Activated CD4-positive, alpha-beta T cell treated with anti-CD3 and anti-CD28 coated beads, Interleukin-10, Interleukin-2, amounts not matched to agents 100 ng/mL and 50 ng/mL, durations not matched to agents 16 hours and 8 hours (primary cell): ENCODE results near the gene SYNGR4.
A peak's percentile ranks its signal among the peaks of the same experiment; 100 is the strongest.
"Not testable (repeated sequence)": the region's sequence is repeated elsewhere in the genome, so short reads cannot be mapped to it uniquely, and the experiment has no call there.

Source experiments
- DNase-seq: peaks from one replicate; pipeline ENCODE4 v3.0.0-alpha.2; 2020

Gene SYNGR4

DNA sequence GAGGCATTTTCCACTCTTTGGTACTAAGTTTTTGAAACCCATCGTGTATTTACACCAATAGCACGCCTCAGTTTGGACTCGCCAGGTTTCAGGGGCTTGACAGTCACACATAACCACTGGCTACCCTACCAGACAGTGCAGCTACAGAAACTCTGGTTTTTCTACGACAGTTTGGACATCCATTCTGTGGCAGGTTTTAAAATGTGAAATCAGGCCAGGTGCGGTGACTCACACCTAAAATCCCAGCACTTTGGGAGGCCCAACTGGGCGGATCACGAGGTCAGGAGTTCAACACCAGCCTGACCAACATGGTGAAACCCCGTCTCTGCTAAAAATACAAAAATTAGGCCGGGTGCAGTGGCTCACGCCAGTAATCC is 14.0 kb downstream of the SYNGR4 start:
- DNase-seq = no peak

DNA sequence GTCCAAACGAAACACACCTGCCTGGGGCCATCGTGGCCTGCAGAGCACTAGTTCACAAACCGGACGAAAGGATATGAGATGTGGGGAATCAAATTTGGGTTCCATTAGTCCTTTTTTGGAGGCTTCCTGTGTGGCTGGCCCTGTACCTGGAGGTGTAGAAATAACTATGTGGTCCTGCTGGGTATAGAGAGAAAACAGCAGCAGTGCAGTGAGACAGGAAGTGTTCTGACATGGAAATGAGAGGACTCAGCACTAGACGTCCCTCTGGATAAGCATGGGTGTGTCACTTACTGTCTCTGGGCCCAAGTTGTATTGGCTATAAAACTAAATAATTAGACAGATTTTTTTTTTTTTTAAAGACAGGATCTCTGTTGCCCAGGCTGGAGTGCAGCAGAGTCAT is 14.9 kb downstream of the SYNGR4 start:
- no peak for DNase-seq

DNA sequence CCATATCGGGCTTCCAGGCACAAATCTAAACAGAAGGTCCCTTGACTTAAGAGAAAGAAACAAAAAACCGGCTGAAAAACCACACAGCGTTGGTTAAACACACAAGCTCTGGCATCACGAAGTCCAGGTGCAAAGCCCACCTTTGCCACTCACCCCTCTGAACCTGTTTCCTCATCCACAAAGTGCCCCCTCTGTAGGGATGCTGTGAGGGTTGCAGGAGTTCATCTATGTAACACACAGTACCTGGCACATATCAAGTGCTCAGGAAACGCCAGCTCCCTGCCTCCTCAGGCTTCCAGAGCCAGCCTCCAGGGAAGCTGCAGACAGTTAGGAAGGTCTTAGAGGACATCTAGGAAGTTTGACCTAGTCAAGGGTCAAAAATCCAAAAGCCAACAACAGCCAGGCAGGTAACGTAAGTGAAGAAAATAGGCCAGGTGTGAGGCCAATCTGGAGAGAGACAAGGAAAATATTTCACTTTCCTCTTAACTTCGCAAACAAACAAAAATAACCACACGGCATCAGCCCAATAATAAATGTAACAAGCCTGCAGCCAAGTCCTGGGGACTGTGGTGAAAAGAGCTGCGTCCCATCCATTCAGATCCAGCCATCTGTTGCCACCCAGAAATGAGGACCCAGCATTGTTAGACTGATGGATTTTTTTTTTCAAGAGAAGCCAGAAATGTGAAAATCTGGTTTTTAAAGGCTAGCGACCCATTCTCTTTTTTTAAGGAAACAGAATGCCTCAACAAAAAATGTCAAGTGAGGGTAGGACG is 17.2 kb downstream of the SYNGR4 start:
- no peak for DNase-seq

DNA sequence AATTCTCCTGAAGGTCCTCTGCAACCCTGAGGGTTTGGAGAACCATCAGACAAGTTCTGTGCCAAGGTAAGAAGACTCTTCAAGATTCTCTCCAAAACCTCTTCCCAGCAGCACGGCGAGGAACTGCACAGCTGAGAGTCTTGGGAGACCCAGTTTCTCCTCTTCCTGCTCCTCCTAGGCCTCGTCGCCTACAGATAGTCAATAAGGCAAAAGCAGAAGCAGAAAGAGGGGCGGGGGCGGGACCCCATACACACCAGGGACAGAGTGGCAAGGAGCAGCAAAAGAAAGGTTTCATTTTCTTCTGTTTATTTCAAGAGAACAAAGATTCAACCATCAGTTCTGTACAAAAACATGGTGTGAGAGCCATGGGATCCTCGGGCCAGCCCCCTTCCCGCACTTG is 18.1 kb downstream of the SYNGR4 start:
- no peak for DNase-seq

DNA sequence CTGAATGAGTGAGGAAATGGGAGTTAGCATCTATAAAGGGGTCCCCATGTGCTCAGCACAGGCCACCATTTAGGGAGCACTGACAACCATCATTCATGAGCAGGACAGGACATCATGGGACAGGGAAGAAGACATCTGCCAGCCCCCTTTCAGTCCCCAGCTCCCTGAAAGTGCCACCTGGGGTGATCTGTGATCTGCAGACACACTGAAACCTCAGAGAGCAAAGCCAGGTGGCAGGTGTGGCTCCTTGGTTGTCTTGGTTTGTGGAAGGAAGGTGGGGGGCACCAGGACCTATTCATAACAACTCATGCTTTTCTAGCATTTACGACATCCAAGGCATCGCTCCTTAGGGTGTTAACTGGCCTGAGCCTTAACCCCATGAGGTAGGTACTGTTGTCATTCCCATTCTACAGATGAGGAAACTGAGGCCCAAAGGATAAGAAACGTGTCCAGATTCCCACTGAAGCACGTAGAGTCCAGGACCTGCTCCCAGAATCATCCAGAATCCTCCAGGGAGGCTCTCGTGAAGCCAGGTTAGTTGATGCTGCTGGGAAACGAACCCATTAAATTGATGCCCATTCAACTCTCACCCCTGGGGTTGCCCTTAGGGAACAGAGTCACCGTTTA is 21.4 kb downstream of the SYNGR4 start:
- no peak for DNase-seq

DNA sequence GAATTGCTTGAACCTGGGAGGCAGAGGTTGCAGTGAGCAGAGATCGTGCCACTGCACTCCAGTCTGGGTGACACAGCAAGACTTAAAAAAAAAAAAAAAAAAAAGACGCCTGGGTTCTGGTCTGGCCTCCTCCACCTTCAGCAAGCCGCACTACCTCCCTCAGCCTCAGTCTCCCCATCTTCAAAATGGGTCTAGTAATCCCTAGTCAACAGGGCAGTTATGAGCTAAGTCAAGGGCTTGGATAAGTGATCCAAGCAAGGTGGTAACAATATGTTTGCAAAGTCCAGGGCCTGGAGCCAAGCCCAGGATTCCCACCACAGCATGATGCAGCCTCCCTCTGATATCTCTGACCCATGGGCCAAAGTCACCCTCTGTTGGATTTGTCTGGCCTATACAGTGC is 22.8 kb downstream of the SYNGR4 start:
- no peak for DNase-seq

DNA sequence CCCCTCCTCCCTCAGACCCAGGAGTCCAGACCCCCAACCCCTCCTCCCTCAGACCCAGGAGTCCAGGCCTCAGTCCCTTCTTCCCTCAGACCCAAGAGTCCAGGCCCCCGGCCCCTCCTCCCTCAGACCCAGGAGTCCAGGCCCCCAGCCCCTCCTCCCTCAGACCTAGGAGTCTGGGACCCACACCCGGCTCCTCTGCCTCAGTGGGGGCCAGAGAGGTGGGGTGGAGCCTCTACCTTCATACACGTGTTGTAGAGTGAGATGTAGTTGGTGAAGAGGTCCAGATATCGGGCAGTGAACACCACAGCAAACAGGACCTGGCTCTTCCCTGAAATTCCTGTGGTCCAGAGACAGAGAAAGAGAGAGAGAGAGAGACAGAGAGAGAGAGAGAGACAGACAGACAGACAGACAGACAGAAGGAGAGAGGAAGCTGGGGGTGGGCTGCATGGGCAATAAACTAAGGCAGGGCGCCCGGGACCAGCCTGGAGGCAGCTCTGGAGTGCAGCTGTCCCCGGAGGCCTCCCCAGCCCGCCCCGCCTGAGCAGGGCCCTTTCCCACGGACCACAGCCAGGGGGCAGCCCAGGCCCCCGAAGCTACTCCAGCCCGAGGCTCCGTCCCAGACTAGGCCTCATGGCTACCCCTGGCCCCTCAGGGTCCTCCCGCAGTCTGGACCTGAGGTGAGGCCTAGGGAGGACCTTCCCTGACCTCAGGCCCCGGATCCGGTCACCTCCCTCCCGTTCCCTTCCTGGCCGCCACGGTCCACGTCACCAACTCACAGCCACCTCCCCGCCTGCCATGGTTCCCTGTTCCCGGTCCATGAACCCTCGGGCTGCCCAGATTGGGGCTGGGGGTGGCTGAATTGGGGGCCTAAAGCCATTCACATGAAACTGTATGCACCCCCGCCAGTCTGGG is 26.3 kb downstream of the SYNGR4 start:
- DNase-seq = peak; percentile 72

DNA sequence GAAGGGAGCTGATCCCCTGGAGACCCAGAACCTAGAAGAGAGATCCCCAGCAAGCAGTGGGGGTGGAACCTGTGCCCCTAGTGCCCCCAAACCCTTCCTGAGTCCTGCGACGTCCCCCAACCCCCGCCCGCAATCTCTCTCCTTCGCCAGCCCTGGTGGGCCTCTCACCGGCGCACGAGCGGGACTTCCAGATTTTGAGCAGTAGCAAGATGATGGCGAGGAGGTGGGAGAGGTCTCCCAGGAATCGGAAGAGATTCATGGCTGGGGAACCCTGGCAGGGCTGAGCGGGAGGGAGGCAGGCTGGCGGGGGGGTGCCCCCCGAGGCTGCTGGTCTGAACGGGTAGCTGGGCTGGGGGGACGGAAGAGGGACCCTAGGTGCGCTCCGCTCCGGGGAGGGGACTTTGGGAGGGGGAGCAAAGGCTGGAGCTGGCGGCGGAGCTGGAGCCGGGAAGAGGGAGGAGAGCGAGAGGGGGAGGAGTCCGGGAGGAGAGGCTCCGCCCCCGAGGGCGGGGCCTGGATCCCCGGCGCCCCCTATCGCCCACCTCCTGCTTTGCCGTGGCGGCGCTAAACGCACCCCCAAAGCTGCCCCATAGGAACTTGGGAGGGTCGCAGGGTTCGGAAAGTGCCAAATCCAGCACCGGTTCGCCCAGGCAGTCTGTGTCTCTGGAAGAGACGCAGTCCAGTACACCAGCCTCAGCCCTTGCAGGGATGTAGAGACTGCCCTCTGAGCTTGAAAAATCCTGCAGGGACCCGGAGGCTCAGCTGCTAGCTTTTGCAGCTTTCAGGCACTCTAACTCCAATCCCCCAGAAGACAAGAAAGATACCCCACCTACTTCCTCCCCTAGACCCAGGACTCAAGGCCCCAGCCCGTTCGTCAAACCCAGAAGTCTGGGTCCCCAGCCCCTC is 27.2 kb downstream of the SYNGR4 start, which contains the start of gene KDELR1:
KDELR1 (minus strand) TSS at position 452 of the 906 bp plus-strand sequence; CDS start at position 259, 193 bp downstream.
- DNase-seq = peak; percentile 79

DNA sequence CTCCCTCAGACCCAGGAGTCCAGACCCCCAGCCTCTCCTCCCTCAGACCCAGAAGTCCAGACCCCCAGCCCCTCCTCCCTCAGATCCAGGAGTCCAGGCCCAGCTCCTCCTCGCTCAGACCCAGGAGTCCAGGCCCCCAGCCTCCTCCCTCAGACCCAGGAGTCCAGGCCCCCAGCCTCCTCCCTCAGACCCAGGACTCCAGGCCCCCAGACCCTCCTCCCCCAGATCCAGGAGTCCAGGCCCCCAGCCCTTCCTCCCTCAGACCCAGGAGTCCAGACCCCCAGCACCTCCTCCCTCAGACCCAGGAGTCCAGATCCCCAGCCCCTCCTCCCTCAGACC is 27.8 kb downstream of the SYNGR4 start:
- not testable (repeated sequence) for DNase-seq

DNA sequence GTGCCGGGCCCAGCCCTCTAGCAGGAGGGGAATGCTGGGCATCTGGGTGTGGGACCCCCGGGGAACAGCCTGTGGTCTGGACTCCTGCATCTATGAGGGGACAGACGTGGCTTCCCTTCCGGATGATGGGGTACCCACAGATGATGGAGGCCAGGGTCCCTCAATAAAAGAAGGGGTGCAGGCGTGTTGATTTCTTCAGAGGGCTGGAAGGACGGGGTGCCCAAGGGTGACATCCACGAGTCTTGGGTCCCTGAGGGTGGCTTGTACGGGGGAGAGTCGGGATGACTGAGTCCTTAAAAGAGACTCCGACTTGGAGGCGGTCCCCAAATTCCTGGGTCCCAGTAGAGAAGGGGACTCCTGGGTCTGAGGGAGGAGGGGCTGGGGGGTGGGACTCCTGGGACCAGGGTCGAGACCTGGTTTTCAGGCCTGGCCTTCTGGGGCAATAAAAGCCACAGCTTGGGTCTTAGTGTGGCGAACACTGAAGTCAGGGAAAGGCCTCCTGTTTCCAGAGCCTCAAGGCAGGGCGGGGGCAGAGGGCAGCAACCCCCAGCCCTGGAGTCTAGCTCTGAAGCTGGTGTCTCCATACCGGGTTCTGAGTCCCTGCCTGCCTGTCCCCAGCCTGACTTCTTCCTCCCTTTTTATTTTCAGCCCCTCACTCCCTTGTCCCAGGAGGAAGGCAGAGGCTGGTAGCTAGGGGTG is 28.8 kb downstream of the SYNGR4 start:
- no peak for DNase-seq

DNA sequence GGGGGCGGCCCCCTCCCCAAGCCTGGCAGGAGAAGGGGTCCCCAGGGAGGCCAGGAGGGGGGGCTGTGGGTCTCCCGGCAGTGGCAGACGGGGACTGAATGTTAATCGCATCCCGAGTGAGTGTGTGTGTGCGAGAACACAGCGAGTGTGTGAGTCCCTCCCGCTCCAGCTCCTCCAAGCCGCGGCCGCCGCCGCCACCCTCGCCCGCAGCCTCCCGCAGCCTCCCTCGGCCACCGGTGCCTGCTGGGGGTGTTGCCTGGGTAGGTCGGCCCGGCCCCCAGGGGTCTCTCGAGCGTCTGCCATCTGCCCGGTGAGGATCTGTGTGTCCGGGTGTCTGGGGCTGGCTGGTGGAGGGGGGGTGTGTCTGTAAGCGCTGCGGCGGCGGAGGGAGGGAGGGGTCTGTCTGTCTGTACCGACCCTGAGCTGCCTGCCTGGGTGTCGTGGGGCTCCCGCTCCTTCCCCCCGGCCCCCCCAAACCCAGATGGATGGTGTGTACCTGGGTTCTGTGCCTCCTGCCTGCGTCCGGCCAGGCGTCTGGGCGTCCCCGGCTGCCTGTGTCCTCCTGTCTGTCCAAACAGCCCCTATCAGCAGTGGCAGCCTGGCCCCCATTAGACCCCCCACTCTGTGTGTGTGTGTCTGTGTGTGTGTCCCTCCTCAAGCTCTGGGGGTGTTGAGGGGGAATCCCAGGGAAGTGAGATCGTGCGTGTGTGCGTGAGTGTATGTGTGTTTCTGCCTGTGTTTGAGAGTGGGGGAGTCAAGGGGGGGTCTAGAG is 29.6 kb downstream of the SYNGR4 start, which contains the start of gene GRIN2D:
GRIN2D (plus strand) TSS at position 110 of the 772 bp plus-strand sequence. CDS start 4,725 bp downstream, outside the sequence.
- no peak for DNase-seq

DNA sequence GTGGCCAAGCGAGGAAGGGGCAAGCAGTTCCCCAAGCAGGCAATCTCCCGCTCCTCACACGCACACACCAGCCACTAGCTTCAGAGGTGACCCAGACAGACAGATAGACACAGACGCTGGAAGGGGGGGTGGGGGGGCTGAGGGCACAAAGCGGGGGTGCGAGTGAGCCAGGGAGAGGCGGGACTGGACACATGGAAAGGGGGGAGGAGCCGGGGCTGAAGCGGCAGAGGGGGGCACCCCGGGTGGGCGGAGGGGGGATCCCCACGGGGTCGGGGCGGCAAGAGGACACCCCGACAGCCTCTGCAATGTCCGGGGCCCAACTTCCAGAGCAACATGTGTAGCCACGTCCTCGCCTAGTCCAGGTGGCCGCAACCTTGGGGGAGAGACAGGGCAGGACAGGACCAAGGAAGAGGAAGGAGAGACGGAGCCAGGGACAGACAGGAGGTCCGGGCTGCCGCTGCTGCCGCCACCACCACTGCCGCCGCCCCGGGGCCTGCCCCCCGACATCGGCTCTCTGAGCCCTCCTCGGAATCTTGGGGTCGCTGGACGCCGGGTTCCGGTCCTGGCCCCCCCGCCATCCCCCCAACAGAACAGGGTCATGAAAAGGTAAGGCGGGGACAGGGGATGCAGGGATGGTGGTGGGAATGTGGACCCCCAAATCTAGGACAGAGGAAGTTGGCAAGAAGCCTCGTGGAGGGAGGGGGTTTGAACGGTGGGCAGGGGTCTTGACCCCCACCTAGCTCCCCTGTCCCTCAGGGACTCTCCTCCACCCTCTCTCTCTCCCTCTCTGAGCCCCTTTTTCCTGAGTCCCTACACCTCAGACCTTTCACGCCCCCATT is 30.4 kb downstream of the SYNGR4 start:
- DNase-seq = no peak

DNA sequence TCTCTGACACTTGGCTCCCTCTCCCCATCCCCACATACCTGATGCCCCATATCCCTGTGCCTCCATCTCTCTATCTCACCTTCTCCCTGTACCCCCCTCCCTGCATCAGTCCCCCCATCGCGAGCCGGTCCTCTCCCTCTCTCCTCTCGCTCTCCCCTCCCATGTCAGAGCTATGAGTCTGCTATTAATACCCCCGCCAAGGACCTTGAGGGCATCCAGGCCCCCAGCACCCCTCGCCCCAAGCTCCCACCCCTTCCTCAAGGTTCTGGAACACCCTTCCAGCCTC is 30.9 kb downstream of the SYNGR4 start:
- no peak for DNase-seq

DNA sequence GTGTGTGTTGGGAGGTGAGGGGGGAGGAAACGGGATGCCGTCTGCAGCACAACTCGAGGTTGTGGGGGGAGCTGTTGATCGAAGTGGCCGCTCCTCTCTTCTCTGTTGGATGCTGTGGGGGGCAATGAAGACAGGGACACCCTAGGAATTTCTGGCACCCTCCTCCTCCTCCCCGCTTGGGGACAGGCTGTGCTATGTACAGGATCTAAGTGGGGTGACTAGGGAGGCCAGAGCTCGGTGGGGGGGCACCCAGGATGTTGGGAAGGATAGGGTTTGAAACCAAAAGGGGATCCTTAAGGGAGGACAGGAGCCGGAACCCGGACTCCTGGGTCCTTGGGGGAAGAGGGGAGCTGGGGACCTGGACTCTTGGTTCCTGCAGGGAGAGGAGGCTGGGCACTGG is 31.3 kb downstream of the SYNGR4 start:
- no peak for DNase-seq

DNA sequence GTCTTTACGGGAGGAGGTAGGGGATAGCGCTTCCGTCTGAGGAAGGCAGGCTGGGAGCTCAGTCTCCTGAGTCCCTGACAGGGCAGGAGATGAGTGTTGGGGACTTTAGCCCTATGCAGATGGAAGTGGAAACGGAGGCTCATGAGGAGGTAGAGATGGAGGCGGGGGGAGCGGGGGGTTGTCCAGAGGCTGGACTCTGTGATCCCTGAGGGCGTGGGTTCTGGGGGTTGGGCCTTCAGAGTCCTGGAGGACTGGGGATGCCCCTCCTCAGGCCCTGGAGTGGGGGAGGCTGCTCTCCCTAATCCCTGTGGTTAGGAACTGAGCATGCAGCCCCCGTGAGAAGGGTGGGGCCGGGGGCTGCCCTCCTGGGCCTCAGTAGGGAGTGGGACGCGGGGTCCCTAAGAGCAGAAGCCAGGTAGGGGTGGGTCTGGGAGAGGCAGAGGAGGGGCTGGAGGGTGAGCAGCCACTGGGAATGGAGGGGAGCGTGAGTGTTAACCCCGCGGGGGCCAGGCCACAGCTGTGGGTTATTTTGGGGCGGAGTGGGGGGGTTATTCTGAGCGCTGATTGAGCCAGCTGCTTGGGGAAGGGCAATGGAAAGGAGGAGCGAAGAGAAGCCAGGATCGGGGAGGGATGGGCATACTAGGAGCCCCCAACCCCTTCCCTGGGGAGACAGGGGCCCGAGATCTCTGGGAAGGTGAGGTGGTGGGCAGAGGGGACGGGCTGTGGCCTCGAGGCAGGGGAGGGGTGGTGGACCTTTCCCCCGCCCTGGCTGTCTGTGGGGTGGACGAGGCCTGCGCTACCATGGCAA is 32.1 kb downstream of the SYNGR4 start:
- no peak for DNase-seq

DNA sequence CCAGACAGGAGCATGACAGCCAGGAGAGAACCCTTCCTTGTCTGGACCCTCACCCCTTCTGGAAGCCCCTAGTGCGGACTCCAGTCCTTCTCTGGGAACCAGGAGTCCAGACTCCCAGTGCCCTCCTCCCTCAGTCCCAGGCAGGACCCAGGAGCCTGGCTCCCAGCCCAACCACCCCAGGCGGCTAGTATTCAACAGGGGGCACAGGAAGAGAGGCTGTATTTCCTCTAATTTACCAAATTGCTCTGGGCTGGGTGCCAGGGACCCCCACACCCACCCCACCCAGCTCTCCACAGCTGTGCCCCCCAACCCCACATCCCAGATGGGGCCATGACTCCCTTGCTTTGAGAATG is 32.6 kb downstream of the SYNGR4 start:
- no peak for DNase-seq

DNA sequence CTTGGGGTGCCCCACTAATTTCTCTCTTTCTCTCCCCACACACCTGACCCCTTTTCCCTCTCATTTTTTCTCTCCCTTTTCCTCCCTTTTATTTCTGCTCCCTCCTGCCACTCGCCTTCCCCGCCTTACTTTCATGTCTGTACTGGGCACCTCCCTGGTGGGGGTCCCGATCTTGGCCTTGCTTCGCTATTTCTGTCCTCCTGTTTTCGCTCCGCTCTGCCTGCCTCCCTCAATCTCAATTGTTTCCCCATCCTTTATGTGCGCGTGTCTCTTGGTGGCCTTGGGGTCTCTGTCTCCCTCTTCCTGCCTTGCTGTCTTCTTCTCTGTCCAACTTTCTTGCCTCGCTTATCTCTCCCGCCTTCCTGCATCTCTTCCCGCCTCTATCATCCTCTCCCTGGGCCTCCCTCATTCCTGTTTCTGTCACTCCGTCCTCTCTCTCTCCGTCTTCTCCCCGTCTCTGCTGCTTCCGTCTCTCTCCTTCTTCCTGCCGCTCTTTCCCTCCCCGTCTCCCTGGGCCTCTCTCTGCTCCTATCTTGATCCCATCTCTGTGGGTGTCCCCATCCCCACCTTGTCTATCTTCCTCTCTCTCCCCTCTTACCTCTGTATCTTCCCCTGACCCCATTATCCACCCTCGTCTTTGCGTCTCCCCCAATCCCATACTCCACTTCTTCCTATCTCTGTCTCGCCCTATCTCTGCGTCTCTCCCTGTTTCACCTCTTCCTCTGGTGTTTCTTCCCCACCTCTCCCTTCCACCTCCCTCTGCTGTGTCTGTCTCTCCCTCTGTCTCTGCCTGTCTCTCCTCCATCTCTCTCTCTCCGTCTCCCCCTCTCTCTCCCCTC is 33.3 kb downstream of the SYNGR4 start:
- DNase-seq = no peak

DNA sequence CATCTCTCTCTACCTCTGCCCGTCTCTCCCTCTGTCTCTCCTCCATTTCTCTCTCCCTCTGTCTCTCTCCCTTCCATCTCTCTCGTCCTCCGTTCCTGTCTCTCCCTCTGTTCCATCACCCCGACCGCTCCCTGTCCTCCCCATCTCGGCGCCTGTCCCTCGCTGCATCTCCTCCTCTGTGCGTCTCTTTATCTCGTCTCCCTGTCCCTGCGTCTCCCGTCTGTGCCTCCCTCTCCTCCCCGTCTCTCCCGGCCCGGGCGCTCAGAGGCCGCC is 33.9 kb downstream of the SYNGR4 start:
- no peak for DNase-seq
